Endodermal cell (in vitro differentiated cells): ENCODE results near the gene SMC4. TPM values are rescaled to one million over a fixed set of nuclear protein-coding genes. Genes with fewer than 3 reads are reported as not detected.

ENCODE experiments used
- DNase-seq: peaks from one replicate; pipeline ENCODE4 v3.0.0-alpha.2; 2017
- H3K27ac ChIP-seq: 2 replicates; pipeline ENCODE4 v1.5.1; 2013; ENCODE audit warnings: mild to moderate bottlenecking, low read depth, low read length, moderate library complexity
- H3K27me3 ChIP-seq: 2 replicates; pipeline ENCODE4 v1.6.1; 2013; ENCODE audit warnings: mild to moderate bottlenecking, low read length, moderate library complexity; ENCODE audit not compliant: insufficient read depth, control insufficient read depth, poor library complexity, severe bottlenecking
- H3K36me3 ChIP-seq: 2 replicates; pipeline ENCODE4 v1.7.0; 2013; ENCODE audit warnings: mild to moderate bottlenecking, low read length, moderate library complexity; ENCODE audit not compliant: control insufficient read depth, insufficient read depth
- H3K4me1 ChIP-seq: one replicate; pipeline ENCODE4 v1.7.0; 2013; ENCODE audit warnings: low read length; ENCODE audit not compliant: control insufficient read depth, insufficient read depth
- H3K4me3 ChIP-seq: 2 replicates; pipeline ENCODE4 v1.5.1; 2013; ENCODE audit warnings: mild to moderate bottlenecking, low read length, moderate library complexity
- H3K9ac ChIP-seq: 2 replicates; pipeline ENCODE4 v1.6.1; 2013; ENCODE audit warnings: mild to moderate bottlenecking, low read length, moderate library complexity; ENCODE audit not compliant: poor library complexity, severe bottlenecking; ENCODE audit errors: extremely low read depth
- H3K9me3 ChIP-seq: 2 replicates; pipeline ENCODE4 v1.6.1; 2013; ENCODE audit warnings: mild to moderate bottlenecking, low read length, moderate library complexity; ENCODE audit not compliant: control insufficient read depth
- H3K27ac Mint-ChIP-seq: 2 replicates; pipeline ENCODE4 v1.8.0; 2020; ENCODE audit warnings: mixed read lengths
- H3K27me3 Mint-ChIP-seq: 2 replicates; pipeline ENCODE4 v1.8.0; 2021; ENCODE audit warnings: mild to moderate bottlenecking, mixed read lengths; ENCODE audit not compliant: insufficient read depth
- H3K36me3 Mint-ChIP-seq: 2 replicates; pipeline ENCODE4 v1.8.0; 2020; ENCODE audit warnings: low read depth, mixed read lengths
- H3K4me1 Mint-ChIP-seq: 2 replicates; pipeline ENCODE4 v1.8.0; 2020; ENCODE audit warnings: mixed read lengths
- H3K4me3 Mint-ChIP-seq: 2 replicates; pipeline ENCODE4 v1.8.0; 2020; ENCODE audit warnings: mild to moderate bottlenecking, moderate library complexity, mixed read lengths
- H3K9me3 Mint-ChIP-seq: 2 replicates; pipeline ENCODE4 v1.8.0; 2020; ENCODE audit warnings: mild to moderate bottlenecking, mixed read lengths
- CTCF ChIP-seq: fragments of 200-600 bp; sonication (generic); conservative IDR thresholded peaks from 2 replicates; pipeline ENCODE4 v1.5.0; 2021; ENCODE audit warnings: antibody characterized with exemption, mild to moderate bottlenecking
- WGBS, 2 experiments: methylation state at CpG; one replicate each; pipeline versions ENCODE4 v1.1.5 to v1.1.7; 2013; ENCODE audit warnings: missing lambda C conversion rate in 2 of 2, mixed read lengths in 1 of 2; ENCODE audit not compliant: insufficient coverage in 1 of 2, insufficient read length in 1 of 2; 5-methylcytosine and 5-hydroxymethylcytosine counted together
- total RNA-seq, 2 donors: library from RNA; stranded (reverse); fragmentation: NEBNext Ultra II Directional in 1 of 2; extraction: Animal tissue kit (Norgen Biotek cat#: 25700) in 1 of 2; gene quantifications; 2 replicates in 1 of 2; 3 replicates in 1 of 2; pipeline ENCODE4 v1.2.1, GENCODE V29; 2021

The SMC4 gene
- total RNA-seq, 2 donors from 2014 or later = 97.5 to 139 TPM

GRCh38 chr3:160365869-160366522 is 33.5 kb upstream of the SMC4 start:
- Mint-ChIP-seq H3K27ac (no peak overlapping the region), H3K4me1 (peaks cover 15% of the 10 kb centered on the region)
- WGBS, 2 experiments = 100% methylated on average over 1 of the region's 1 CpG

GRCh38 chr3:160368804-160369203 is 30.6 kb upstream of the SMC4 start:
- Mint-ChIP-seq H3K36me3 (peaks cover 25% of the 10 kb centered on the region), H3K27ac (no peak overlapping the region)

More at GRCh38 chr3:160365869-160366522, 33.5 kb upstream of the SMC4 start:
- no peaks in the 10 kb centered on the region for H3K4me1 ChIP-seq
- peaks cover 3% of the 10 kb centered on the region for H3K36me3 ChIP-seq
- TF ChIP-seq CTCF = no peak
- Mint-ChIP-seq H3K4me3 (no peak overlapping the region), H3K9me3 (no peaks in the 10 kb centered on the region), H3K27me3 (no peaks in the 10 kb centered on the region), H3K36me3 (peaks cover 16% of the 10 kb centered on the region)
- no peak for DNase-seq
- no peak overlapping the region for H3K4me3 ChIP-seq
- no peaks in the 10 kb centered on the region for H3K27me3 ChIP-seq
- H3K9me3 ChIP-seq = no peaks in the 10 kb centered on the region
- H3K27ac ChIP-seq = no peak overlapping the region
- H3K9ac ChIP-seq = no peak overlapping the region

DNA sequence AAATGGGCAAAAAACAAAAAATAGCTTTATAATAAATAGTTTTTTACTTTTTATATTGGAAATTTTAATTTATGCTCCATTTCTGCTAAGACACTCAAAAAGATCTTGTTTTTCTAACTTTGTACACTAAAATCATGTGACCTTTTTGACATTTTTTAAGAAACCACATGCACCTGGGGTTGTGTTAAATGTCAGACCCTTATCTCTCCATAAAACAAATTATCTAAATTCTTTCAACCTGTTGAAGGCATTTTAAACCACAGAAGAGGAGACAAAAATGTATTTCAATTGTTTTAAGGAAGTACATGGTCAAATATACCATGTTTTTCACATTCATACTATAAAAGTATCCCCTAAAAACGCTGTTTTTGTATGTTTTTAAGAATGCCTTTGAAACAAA is 29.7 kb upstream of the SMC4 start:
- Histone ChIP-seq H3K9me3 (peaks cover 7% of the 10 kb centered on the region), H3K4me3 (no peak overlapping the region), H3K9ac (no peak overlapping the region), H3K36me3 (peaks cover 23% of the 10 kb centered on the region), H3K27ac (no peak overlapping the region), H3K4me1 (no peaks in the 10 kb centered on the region), H3K27me3 (no peaks in the 10 kb centered on the region)
- no peak overlapping the region for H3K4me3 Mint-ChIP-seq
- TF ChIP-seq CTCF = no peak
- H3K9me3 Mint-ChIP-seq = peaks cover 7% of the 10 kb centered on the region
- no peak for DNase-seq
- peaks cover 27% of the 10 kb centered on the region for H3K36me3 Mint-ChIP-seq
- no peak overlapping the region for H3K27ac Mint-ChIP-seq
- H3K27me3 Mint-ChIP-seq = no peaks in the 10 kb centered on the region
- 90% methylated on average over 1 of the region's 1 CpG; no CpG with 5 or more reads in 1 of the 2 experiments for WGBS, 2 experiments
- H3K4me1 Mint-ChIP-seq = peaks cover 8% of the 10 kb centered on the region

More at GRCh38 chr3:160368804-160369203, 30.6 kb upstream of the SMC4 start:
- DNase-seq = no peak
- Mint-ChIP-seq H3K4me1 (peaks cover 8% of the 10 kb centered on the region), H3K27me3 (no peaks in the 10 kb centered on the region), H3K9me3 (peaks cover under 1% of the 10 kb centered on the region), H3K4me3 (no peak overlapping the region)
- H3K4me3 ChIP-seq = no peak overlapping the region
- WGBS, 2 experiments = 97% methylated on average over 2 of the region's 2 CpGs; no CpG with 5 or more reads in 1 of the 2 experiments
- peaks cover 14% of the 10 kb centered on the region for H3K36me3 ChIP-seq
- no peak overlapping the region for H3K9ac ChIP-seq
- peaks cover 3% of the 10 kb centered on the region for H3K9me3 ChIP-seq
- no peak for TF ChIP-seq CTCF
- no peaks in the 10 kb centered on the region for H3K4me1 ChIP-seq
- H3K27me3 ChIP-seq = no peaks in the 10 kb centered on the region
- H3K27ac ChIP-seq = no peak overlapping the region
